Measurements from ENCODE around the gene MED12L.
"Not testable (repeated sequence)": the region's sequence is repeated elsewhere in the genome, so short reads cannot be mapped to it uniquely, and the experiment has no call there.

Gene MED12L, protein sequence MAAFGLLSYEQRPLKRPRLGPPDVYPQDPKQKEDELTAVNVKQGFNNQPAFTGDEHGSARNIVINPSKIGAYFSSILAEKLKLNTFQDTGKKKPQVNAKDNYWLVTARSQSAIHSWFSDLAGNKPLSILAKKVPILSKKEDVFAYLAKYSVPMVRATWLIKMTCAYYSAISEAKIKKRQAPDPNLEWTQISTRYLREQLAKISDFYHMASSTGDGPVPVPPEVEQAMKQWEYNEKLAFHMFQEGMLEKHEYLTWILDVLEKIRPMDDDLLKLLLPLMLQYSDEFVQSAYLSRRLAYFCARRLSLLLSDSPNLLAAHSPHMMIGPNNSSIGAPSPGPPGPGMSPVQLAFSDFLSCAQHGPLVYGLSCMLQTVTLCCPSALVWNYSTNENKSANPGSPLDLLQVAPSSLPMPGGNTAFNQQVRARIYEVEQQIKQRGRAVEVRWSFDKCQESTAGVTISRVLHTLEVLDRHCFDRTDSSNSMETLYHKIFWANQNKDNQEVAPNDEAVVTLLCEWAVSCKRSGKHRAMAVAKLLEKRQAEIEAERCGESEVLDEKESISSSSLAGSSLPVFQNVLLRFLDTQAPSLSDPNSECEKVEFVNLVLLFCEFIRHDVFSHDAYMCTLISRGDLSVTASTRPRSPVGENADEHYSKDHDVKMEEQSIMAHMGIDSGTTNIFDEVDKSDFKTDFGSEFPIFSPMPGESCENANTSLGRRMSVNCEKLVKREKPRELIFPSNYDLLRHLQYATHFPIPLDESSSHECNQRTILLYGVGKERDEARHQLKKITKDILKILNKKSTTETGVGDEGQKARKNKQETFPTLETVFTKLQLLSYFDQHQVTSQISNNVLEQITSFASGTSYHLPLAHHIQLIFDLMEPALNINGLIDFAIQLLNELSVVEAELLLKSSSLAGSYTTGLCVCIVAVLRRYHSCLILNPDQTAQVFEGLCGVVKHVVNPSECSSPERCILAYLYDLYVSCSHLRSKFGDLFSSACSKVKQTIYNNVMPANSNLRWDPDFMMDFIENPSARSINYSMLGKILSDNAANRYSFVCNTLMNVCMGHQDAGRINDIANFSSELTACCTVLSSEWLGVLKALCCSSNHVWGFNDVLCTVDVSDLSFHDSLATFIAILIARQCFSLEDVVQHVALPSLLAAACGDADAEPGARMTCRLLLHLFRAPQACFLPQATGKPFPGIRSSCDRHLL (N-terminal part only)

DNA sequence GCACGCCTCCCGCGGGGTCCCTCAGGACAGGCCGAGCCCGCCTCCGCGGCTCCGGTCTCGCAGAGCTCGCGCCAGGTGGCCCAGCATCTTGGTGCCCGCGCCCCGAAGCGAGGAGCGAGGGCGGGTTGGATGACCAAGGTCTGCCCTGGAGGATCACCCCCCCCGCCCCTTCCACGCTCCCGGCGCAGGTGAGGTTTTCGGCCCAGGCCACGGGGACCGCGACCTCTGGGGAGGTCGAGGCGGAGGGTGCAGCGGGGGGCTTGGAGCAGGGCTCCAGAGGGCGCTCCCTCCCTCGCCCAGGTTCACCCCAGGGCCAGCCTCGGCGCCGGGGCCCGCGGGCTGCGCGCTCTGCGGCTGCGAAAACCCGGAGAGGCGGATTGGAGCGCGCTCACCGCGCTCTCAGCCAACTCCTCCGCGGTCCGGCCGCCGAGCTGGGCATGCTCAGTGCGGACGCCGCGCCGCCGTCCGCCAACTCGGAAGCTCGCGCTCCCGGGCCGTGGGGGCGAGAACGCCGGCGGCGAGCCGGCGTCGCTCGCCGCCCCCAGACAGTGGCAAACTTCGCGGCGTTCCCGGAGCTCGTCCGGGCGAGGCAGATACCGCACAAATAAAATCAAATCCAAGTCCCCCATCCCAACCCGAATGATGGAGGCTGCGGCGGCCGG, at the start of gene MED12L:
Gene MED12L, plus strand, starts transcription at position 438 of the 662 bp plus-strand sequence. CDS start 1,263 bp downstream, outside the sequence.
- DNase-seq: peak; percentile 43

DNA sequence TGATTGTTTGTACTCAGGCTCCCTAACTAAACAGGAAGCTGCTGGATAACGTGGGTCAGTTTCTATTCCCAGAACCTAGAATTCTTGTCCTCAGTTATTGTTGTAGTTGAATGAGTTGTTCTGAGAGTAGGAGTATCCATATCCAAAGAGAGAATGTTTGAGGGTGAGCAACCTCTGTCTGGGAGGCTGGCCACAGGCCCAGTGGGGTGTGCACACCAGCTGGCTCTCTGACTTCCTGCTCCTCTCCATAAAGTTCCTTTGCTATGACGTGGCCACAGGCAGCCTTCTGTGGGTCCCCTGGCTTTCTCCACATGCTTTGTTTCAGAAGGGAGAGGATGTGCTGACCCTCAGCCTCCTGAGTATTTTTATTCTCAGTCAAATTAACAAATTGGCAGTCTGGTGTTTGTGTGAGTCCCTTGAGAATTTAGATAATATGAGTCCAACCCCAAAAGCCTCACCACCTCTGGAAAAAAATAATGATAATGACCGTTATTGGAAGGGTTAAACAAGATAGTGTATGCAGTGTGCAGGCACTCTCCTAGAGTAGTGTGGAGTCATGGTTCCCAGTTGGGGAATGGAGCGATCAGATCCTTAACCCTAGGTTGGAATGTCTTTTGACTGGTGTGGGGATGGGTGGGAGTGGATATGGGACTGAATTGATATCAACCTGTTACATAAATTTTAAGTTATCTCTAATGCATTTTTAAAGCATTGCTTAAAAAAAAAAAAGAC, 47.6 kb upstream of the MED12L start:
- no peak for DNase-seq

DNA sequence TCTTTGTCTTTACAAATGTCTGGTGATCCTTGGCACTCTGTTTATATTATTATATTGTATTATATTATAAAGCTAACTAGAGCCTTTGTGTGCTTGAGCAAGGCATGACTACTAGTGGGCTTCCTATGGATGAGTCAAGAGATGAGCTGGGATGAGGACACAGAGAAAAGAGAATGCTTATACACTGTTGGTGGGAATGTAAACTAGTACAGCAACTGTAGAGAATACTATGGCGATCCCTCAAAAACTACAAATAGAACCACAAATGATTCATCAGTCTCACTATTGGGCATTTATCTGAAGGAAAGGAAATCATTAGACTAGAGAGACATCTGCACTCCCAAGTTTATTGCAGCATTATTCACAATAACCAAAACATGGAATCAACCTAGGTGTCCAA, 40.8 kb upstream of the MED12L start:
- DNase-seq: no peak

DNA sequence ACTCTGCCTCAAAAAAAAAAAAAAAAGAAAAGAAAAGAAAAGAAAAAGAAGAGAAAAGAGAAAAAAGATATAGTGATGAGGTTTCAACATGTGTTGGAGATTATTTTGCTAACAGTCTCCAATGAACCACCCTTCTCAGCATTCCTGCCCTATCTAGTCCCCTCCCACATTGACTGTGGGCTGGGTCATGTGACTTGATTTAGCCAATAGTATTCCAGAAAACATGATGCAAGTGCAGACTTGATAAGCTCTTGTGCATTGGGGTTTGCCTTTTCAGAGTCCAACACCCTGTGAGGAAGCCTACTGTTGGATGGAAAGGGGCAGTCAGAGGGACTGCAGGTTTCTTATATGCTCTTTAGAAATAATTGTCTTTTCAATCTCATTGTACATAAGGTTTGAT, 37.8 kb upstream of the MED12L start:
- DNase-seq: no peak

DNA sequence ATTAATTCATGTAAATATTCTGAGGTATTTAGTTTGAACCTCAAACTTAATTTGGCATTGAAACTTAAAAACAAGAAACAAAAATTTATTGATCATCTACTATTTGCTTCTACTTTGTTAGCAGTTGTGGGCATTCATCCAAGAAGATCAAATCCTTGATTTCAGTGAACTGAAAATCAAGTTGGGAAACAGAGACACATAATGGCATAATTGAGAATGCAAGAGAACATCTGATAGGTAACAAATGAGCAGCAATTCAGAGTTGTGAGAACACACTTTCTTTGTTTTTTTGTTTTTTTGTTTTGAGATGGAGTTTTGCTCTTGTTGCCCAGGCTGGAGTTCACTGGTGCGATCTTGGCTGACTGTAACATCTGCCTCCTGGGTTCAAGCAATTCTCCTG, 33.9 kb upstream of the MED12L start:
- DNase-seq: no peak

DNA sequence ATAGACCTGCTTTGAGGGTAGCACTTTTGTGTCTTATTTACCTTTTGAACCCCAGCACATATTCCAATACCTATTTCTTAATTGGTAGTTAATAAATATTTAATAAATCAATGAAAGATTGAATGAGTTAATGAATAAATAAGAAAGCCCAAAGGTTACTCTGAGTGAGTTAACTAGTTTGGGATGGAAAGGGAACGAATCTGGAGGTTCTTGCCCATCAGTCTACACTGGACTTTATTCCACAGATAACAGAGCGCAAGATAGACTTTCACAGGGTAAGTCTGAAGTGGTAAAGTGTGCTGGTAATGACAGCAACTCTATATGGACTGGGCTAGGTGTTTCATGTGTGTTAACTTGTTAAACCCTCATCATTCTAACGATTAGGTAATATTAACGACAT, 33.1 kb upstream of the MED12L start:
- no peak for DNase-seq

DNA sequence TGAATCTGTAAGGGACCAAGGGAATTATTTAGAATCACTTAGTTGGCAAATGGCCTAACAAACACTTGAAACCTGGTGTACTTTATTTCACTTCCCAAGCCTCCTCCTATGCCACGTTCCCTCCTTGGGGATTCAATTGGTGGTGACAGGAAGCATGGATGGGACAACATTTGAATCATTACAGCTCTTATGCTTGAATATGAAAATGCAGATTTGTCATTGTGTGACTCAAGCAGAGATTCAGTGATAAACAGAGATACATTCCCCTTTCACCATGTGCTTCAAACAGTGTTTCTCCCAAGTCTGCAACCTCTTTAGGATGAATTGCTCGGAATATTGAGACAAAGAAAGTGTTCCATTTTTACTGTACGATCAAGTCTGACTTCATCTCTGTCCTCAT, 32.7 kb upstream of the MED12L start:
- no peak for DNase-seq

DNA sequence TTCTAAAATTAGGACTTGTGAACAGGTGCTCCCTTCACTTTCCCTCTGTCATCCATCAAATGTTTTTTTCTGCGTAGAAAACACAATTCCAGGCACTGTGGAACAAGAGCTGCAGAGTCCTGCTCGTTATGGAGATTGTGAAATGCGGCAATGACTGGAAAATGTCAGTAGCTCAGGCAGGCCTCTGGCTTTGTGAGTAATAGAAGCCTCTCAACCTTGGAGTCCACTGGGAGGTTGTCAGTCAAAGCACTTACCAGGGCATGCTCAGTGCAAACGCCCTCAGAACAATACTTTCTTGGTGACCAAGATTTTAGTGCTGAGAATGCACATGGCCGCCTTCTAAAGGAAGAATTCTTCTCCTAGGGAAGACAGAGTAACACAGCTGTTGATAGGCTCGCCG, 26.7 kb upstream of the MED12L start:
- DNase-seq: no peak

DNA sequence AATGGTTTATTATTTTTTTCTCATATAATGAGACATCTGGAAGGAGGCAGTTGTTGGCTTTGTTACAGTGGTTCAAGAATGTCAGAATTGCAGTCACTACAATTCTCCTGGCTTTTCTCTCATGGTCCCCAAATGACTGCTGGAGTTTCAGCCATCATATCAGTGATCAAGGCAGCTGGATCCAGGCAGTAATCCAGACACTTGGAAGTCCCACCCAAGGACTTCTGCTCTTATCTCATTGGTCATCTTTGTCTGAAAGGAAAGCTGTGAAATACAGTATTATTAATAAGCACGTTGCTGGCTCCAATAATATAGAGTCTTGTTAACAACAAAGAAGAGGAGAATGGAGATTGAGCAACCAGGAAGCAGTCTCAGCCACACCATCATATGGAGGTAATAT, 22.9 kb upstream of the MED12L start:
- no peak for DNase-seq

DNA sequence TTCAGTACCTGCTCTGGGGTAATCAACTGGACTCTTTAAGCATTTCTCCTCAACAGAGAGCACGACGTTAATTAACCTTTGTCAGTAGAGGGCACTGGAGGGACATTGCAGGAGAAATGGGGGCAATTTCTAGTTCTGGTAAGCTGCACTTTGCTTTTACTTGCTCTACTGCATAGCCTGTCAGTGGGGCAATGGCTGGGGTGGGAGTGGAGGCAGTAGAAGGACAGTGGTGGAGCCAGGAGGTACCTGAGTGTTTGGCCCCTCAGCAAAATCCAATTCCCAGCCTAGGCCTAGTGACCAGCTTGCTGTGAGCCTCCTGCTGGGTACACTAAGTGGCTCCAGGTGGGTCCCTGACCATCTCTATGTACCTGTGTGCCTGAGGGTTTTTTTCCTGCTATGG, 18.3 kb upstream of the MED12L start:
- peak; percentile 3 for DNase-seq

DNA sequence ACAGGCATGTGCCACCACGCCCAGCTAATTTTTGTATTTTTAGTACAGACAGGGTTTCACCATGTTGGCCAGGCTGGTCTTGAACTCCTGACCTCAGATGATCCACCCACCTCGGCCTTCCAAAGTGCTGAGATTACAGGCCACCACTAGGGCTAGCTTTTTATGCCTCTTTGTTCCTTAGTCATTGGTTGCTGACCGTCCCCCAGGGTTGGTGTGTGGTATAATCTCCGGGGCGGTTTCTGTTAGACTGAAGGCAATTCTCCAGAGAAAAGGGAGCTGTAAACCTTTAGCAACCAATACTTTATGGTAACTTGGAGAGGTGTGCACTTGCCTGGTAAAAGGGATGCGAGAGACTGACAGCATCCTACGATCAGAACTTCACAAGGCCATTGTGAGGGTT, 12.6 kb upstream of the MED12L start:
- DNase-seq: not testable (repeated sequence)

DNA sequence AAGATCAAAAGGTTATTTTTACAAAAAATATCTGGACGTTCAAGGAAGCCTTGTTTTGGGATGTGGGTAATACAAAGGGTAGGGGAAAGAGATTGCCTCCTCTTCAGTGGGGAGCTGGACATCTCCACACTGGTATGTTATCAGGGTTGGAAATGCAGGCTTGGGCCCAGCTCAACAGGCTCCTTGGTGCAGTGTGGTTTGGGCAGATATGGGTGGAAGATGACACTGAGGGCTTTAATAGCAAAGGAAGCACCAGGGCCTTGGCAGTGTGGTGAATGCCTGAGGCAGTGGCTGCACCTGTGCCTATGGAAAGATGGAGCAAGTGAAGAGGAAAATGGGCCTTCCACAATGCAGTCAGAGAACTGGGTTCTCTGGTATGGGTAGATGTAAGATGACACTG, 11.2 kb upstream of the MED12L start:
- no peak for DNase-seq

DNA sequence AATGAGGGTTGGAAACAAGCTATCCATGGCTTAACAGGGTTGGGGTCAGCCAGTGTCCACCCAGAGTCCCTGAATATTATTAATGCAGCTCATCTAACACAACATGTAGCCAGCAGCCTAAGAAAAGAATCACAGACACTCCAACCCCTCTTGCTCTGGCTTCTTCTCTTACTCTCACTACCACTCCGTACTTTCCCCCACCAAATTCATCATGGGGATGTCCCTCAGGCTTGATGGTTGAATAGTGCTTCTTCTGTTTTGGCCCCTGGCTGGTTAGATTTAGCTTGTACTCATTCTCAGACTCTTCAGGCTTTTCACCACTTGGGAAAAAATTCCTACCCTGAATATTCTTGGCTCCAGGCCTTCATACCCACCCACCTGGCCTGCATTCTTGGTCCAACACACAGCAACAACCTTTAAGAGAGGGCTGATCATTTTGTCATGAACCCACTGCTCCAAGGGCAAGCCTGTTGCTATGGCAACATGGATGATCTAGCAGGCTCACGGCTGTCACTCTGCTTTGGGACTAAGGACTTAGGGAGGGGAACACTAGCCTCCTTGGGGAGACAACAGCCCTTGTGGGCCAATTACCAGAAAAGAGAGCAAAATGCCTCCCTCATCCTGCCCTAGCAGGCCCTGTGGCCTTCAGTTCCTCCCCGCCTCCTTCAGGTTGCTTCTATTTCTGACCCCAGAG, 9.4 kb upstream of the MED12L start:
- no peak for DNase-seq

DNA sequence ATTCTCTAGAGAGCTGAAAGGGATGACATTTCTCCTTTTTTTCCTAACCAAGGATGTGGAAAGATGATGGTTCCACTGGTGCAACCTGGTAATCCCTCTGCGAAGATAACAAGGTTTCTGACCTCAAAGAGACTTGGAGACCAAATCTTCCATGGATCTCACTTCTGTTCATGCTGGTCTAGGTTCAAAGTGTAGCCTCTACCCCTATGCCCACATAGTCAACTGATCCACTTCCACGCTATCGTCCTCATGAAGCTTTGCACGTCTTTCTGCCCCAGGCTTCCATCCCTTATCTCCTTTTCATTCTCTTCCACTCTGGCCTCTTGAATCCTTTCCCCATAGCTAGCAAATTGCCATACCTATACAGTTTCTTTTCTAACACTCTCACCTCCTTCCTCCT, 8.8 kb upstream of the MED12L start:
- DNase-seq: no peak

DNA sequence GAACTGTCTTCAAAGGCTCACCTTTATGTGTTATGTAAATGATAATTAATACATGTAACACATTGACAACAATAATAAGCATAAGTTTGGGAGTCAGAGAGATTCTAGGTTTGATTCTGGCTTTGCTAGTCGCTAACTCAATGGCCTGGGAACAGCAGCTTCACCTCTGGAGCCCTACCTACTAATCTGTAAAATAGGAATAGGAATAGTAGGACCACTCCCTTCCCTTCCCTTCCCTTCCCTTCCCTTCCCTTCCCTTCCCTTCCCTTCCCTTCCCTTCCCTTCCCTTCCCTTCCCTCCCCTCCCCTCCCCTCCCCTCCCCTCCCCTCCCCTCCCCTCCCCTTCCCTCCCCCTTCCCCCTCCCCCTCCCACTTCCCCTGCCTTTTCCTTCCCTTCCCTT, 4.4 kb upstream of the MED12L start:
- not testable (repeated sequence) for DNase-seq

DNA sequence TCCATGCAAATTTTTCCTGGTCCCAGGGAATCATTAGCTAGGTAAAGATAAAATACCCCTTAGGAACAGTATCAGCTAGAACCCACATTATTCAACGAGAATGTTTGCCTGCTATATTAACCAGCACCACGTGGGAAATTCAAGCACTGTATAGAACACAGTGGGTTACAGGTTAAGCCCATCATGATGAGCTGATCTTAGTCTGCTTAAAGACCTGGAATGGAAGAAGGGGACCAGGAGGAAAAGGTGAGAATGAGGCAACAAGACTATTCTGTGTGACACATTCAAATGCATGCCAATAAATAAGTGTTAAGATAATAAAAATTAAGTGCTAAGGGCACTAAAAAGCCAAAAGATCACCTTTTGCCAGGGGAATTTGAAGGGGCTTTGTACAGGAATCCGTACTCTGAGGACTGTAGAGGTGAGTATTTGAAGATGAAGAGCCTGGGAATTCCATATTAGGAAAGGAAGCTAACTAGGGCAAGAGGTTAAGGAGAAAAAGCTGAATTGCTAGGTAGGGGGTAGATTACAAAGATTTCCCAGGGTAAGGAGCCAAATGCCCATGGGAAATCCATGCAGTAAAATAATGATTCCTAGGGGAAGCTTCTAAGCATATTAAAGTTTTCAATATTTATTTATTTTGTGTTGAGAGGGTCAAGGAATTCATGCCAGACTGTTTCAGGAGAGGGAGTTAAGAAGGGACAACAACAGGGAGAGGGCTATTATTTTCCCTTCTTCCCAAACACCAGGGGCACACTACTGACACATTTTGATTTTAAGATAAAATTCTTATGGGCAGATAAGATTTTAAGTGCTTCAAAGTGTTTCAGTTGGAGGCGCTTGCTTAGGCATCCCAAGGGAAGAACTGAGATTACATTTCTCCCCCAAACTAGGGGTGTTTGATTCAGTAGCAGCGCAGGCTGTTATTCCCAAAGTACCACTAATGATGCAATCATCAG, 2.3 kb upstream of the MED12L start:
- no peak for DNase-seq

DNA sequence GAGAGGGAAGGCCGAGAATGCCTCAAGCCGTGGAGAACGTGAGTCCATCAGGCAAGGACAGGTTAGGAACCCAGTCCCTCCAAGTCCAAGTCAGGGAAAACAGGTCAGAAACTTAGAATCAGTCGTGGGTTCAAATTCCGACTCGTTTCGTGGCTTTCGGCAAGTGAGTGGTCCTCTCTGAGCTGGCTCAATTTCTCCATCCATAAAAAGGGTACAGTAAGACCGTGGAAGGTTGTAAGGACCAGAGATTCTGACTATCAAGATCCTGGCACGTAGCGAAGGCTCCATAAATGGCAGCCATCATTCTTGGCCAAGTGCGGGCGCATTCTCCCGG, 604 bp upstream of the MED12L start:
- no peak for DNase-seq

DNA sequence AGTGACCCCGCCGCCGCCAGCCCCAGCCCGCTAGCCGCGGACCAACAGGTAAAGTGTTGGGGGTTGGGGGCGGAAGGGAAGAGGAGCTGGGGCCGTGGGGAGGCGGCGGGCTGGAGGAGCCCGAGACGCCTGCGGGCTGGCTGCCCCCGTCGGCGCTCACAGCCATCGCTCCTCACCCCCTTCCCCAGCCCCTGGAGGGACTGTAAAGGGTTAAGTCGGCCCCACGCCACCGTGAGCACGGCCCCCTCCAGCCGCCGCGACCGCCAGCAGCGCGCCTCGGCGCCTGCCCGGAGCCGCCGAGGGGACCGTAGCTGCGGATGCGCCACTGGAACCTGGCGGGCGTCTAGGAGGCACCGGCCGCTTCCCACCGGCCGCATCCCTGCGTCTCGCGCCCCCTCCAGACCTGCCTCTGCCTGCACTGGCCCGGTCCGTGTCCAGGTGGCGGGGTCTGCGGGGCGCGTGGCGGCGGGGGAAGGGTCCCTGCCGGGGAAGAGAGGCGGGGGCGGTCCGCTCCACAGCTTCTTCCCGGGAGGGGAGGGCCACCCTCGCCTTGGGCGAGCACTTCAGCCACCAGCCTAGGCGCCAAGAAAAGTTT, 522 bp downstream of the MED12L start:
- no peak for DNase-seq

DNA sequence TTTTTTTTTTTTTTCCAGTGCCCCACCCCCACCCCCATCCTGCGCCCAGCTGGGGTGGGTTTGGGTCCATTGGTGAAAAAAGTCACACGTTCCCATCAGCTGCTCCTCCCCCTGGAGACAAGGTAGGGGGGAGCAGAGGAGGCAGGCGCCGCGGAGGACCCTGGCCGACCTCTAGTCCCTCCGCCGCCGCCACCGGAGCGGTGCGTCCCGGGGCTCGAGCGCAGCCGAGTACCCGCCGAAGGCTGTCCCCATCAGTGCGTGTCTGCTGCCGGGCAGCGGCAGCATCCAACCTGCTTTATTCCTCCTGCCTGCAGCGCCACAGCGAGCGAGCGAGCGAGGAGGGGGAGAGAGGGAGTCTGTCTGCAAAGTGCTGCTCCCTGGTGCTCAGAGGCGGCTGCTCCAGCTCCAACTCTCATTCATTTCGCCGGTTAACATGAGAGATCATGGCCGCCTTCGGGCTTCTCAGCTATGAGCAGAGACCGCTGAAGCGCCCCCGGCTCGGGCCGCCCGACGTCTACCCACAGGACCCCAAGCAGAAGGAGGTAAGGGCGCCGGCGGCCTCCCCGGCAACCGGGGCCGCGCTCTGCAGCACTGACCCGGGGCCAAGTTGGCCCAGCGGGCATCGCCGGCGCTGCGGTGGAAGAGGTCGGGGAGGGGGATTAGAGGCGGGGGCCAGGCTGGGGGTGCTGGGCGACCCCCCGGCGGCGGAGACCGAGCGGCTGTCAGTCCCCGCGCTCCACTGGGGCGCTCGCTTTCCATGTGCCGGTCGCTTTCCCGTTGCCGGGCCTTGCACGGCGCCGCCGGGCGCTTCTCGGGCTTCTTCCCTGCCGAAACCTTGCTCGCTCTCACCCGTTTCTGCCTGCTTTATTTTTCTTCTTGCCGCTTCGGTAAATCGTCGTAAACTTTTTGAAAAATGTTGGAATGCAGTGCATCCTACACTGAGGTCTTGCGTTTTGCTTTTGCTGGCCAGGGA, 1.3 kb downstream of the MED12L start:
- peak; percentile 72 for DNase-seq
